OCI-LY1 (cell line): ENCODE results near the gene COX19.

ENCODE experiments used
- CTCF ChIP-seq: fragments of 200-600 bp; sonication (generic), shearing (Covaris generic); IDR thresholded peaks from 2 replicates; pipeline ENCODE4 v1.5.1; 2017; ENCODE audit warnings: mild to moderate bottlenecking, antibody characterized with exemption, low read length, moderate library complexity, mixed read lengths
- EZH2 ChIP-seq: fragments of 200-600 bp; sonication (generic), shearing (Covaris generic); IDR thresholded peaks from 2 replicates; pipeline ENCODE4 v1.8.0; 2017; ENCODE audit warnings: borderline replicate concordance, mixed run types, mild to moderate bottlenecking, antibody characterized with exemption, low read length, moderate library complexity, mixed read lengths

DNA sequence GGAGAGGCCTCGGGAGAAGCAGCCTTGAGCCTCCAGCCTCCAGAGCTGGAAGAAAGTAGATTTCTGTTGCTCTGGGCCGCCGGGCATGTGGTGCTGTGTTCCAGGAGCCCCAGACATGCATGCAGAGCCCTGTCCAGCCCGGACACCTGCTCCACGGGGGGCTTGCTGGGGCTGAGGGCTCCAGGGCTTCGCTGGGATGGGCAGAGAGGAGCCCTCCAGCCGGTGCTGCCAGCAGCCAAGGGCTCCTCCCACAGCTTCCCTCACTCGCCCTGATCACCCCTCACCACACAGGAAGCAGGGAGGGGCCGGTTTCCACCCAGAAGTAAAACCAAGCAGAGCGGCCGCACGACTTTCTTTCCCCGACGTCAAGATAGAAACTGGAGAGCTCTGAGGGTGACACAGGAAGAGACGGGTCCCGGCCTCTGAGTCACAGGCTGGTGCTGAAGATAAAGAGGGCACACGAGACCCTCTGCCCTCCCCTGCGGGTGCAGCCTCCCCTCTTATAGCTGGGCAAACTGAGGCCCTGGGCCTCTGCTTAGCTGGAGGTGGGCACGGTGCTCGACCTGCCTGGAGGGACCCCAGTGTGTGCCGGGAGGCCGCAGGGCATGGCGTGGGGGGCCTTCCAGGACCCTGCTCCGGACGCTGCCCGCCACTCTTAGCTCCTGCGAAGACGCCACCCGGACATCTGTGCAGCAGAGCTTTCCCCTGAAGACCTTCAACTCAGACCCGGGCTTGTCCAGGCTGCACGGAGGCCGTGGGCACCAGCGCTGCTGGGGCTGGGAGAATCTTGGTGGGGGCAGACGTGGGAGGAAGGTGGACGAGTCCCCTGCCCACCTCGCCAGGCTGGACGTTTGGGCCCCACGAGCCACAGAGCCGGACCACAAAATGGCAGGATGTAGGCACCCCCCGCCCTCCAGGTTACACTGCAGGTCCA lies 52.0 kb downstream of the COX19 start:
- TF ChIP-seq CTCF: no peak
- no peak for TF ChIP-seq EZH2
